Keratinocyte (primary cell): ENCODE data around the gene PDILT. TPM values are rescaled to one million over a fixed set of nuclear protein-coding genes. Genes with fewer than 3 reads are reported as not detected.
"Not testable (repeated sequence)": the region's sequence is repeated elsewhere in the genome, so short reads cannot be mapped to it uniquely, and the experiment has no call there.

Experiments used
- DNase-seq: peaks from one replicate; pipeline ENCODE4 v3.0.0-alpha.2; 2011; ENCODE audit warnings: low read depth, missing footprints, low spot score
- FAIRE-seq: peaks from 2 replicates; lab custom pipeline; 2011; peaks lifted over from hg19 to GRCh38; lab: Jason Lieb, UNC
- H2AFZ ChIP-seq: 2 replicates; pipeline ENCODE4 v1.6.0; 2012; ENCODE audit warnings: low read length, control low read depth, inconsistent platforms; ENCODE audit not compliant: control insufficient read depth
- H3K27ac ChIP-seq: 2 replicates; pipeline ENCODE4 v1.5.1; 2011; ENCODE audit warnings: low read length; ENCODE audit not compliant: control insufficient read depth, insufficient read depth
- H3K27me3 ChIP-seq: 3 replicates; pipeline ENCODE4 v1.6.0; 2011; ENCODE audit warnings: low read length; ENCODE audit not compliant: control insufficient read depth, insufficient read depth; ENCODE audit errors: extremely low read depth
- H3K36me3 ChIP-seq, 2 experiments: 2 replicates in 1 of 2; 3 replicates in 1 of 2; pipeline ENCODE4 v1.5.1; 2011; ENCODE audit warnings: low read length in 2 of 2, mild to moderate bottlenecking in 1 of 2; ENCODE audit not compliant: control insufficient read depth in 2 of 2, insufficient read depth in 2 of 2; ENCODE audit errors: extremely low read depth in 1 of 2
- H3K4me1 ChIP-seq: 3 replicates; pipeline ENCODE4 v1.5.1; 2011; ENCODE audit warnings: low read length; ENCODE audit not compliant: control insufficient read depth, insufficient read depth; ENCODE audit errors: extremely low read depth
- H3K4me2 ChIP-seq: 3 replicates; pipeline ENCODE4 v1.6.0; 2011; ENCODE audit warnings: low read depth, low read length; ENCODE audit not compliant: control insufficient read depth, insufficient read depth; ENCODE audit errors: extremely low read depth
- H3K4me3 ChIP-seq, 3 experiments: fragments of 200-600 bp in 1 of 3; sonication (generic) in 1 of 3; 2 replicates in 2 of 3; 3 replicates in 1 of 3; pipeline ENCODE4 v1.5.1; 2011 to 2016; ENCODE audit warnings: low read length in 3 of 3, mild to moderate bottlenecking in 3 of 3, control low read depth in 2 of 3, inconsistent platforms in 1 of 3, low read depth in 1 of 3, mixed read lengths in 1 of 3, mixed run types in 1 of 3, moderate library complexity in 1 of 3; ENCODE audit not compliant: control insufficient read depth in 2 of 3, insufficient read depth in 2 of 3; ENCODE audit errors: extremely low read depth in 1 of 3
- H3K79me2 ChIP-seq: 2 replicates; pipeline ENCODE4 v1.6.0; 2012; ENCODE audit warnings: low read length; ENCODE audit not compliant: control insufficient read depth, insufficient read depth
- H3K9ac ChIP-seq: 3 replicates; pipeline ENCODE4 v1.6.0; 2011; ENCODE audit warnings: low read length; ENCODE audit not compliant: control insufficient read depth, insufficient read depth; ENCODE audit errors: extremely low read depth
- H3K9me1 ChIP-seq: 3 replicates; pipeline ENCODE4 v1.6.0; 2011; ENCODE audit warnings: low read length; ENCODE audit not compliant: control insufficient read depth, insufficient read depth; ENCODE audit errors: extremely low read depth
- H3K9me3 ChIP-seq: 2 replicates; pipeline ENCODE4 v1.5.1; 2012; ENCODE audit warnings: low read depth, low read length; ENCODE audit not compliant: control insufficient read depth
- H4K20me1 ChIP-seq: 3 replicates; pipeline ENCODE4 v1.6.0; 2011; ENCODE audit warnings: low read length; ENCODE audit not compliant: control insufficient read depth, insufficient read depth; ENCODE audit errors: extremely low read depth
- CTCF ChIP-seq, 3 experiments: IDR thresholded peaks in 1 of 3; conservative IDR thresholded peaks in 1 of 3; optimal IDR thresholded peaks in 1 of 3; 2 replicates in 2 of 3; 3 replicates in 1 of 3; pipeline versions ENCODE3 to v1.5.1; 2011; ENCODE audit warnings: low read length in 3 of 3, mild to moderate bottlenecking in 3 of 3, moderate library complexity in 2 of 3, control low read depth in 1 of 3, inconsistent platforms in 1 of 3; ENCODE audit not compliant: insufficient read depth in 2 of 3; ENCODE audit errors: extremely low read depth in 1 of 3
- EZH2 ChIP-seq: IDR thresholded peaks from one replicate; pipeline ENCODE4 v1.6.1; 2012; ENCODE audit warnings: inconsistent platforms, mild to moderate bottlenecking, low read length, moderate library complexity
- dilution Hi-C: fragments of 300-500 bp; cut with MboI; formaldehyde crosslinking; loops from one replicate; pipeline ENCODE4 v1.7.0; 2020; ENCODE audit warnings: low sequenced_read_pairs; ENCODE audit not compliant: extremely low pct_ligation_motif_present
- polyA minus RNA-seq, 3 experiments: library from RNA; depleted of rRNA, polyadenylated mRNA; stranded (reverse); fragments of >200 nt; gene quantifications; 1 replicate in 1 of 3; 2 replicates in 1 of 3; 3 replicates in 1 of 3; pipeline ENCODE4 v1.2.3, GENCODE V29; 2011
- polyA plus RNA-seq, 5 experiments: library from polyadenylated mRNA; depleted of rRNA in 3 of 5; stranded (reverse) in 3 of 5; stranded (forward) in 1 of 5; unstranded in 1 of 5; fragments of >200 nt; gene quantifications; 1 replicate in 1 of 5; 2 replicates in 3 of 5; 3 replicates in 1 of 5; pipeline versions ENCODE4 v1.2.1 to v1.2.3, GENCODE V29; 2011 to 2012; ENCODE audit warnings: missing spikeins in 2 of 5, low read depth in 1 of 5, low replicate concordance in 1 of 5

PDILT gene
- polyA plus RNA-seq (not detected in 3 replicates), polyA minus RNA-seq (not detected in 3 replicates)
- polyA plus RNA-seq (2011; ENCODE audit: low read depth) = not detected
- not detected in 2 replicates for polyA plus RNA-seq (2011; cell fraction: cytosol; rRNA removed)
- polyA plus RNA-seq (2011; cell fraction: nucleus; rRNA removed) = not detected in 2 replicates
- not detected in 2 replicates for polyA plus RNA-seq (2012; ENCODE audit: low replicate concordance)
- not detected for polyA minus RNA-seq (2011; cell fraction: cytosol; rRNA and poly(A)+ RNA removed)
- not detected in 2 replicates for polyA minus RNA-seq (2011; cell fraction: nucleus; rRNA and poly(A)+ RNA removed)

GRCh38 chr16:20404637-20405036 lies at the start of gene PDILT:
TSS of gene PDILT (minus strand) at chr16:20404737. CDS start at chr16:20399300, 5,437 bp downstream.
- Histone ChIP-seq H3K4me1 (no peaks in the 10 kb centered on the region), H3K9me3 (no peaks in the 10 kb centered on the region), H3K36me3 (no peaks in the 10 kb centered on the region), H3K9ac (no peak within 1 kb of the TSS), H3K4me2 (no peak within 1 kb of the TSS), H3K27ac (no peak within 1 kb of the TSS), H3K27me3 (no peaks in the 10 kb centered on the region), H3K4me3 (no peak within 1 kb of the TSS), H2AFZ (no peak within 1 kb of the TSS), H3K9me1 (no peaks in the 10 kb centered on the region), H4K20me1 (no peaks in the 10 kb centered on the region), H3K79me2 (no peaks in the 10 kb centered on the region)
- no peak for DNase-seq
- dilution Hi-C loops = no loop called here
- no peak for TF ChIP-seq EZH2
- no peak for TF ChIP-seq CTCF (optimal IDR thresholded peaks at IDR 0.05 in 1 of 3, IDR thresholded peaks at IDR 0.05 in 1 of 3, conservative IDR thresholded peaks at IDR 0.05 in 1 of 3; ENCODE audit: extremely low read depth in 1 of 3, insufficient read depth in 2 of 3, low read length in 3 of 3)
- FAIRE-seq = no peak

- H3K36me3 ChIP-seq, dilution Hi-C loops, H3K9me3 ChIP-seq: not testable (repeated sequence)
These were observed 49.1 kb upstream of the PDILT start for GRCh38 chr16:20453633-20454032.

GRCh38 chr16:20451364-20451763 lies 46.8 kb upstream of the PDILT start, which contains the start of gene ACSM2A:
TSS of gene ACSM2A (plus strand) at chr16:20451521. CDS start at chr16:20460115, 8,594 bp downstream.
- H3K36me3 ChIP-seq, H3K9ac ChIP-seq, FAIRE-seq, DNase-seq, H3K4me2 ChIP-seq, H3K9me3 ChIP-seq, H3K79me2 ChIP-seq, H2AFZ ChIP-seq, H4K20me1 ChIP-seq, H3K27ac ChIP-seq, H3K27me3 ChIP-seq, H3K4me1 ChIP-seq, dilution Hi-C loops, H3K9me1 ChIP-seq, H3K4me3 ChIP-seq: not testable (repeated sequence)

More at GRCh38 chr16:20453633-20454032, 49.1 kb upstream of the PDILT start:
- H3K4me1 ChIP-seq, H4K20me1 ChIP-seq, H3K9ac ChIP-seq, H3K4me2 ChIP-seq, H3K9me1 ChIP-seq, H3K79me2 ChIP-seq, FAIRE-seq, H2AFZ ChIP-seq, H3K27me3 ChIP-seq, H3K27ac ChIP-seq, DNase-seq, H3K4me3 ChIP-seq: not testable (repeated sequence)

GRCh38 chr16:20446652-20447393 lies 42.3 kb upstream of the PDILT start:
- H3K9ac ChIP-seq, H3K4me1 ChIP-seq, FAIRE-seq, H3K36me3 ChIP-seq, dilution Hi-C loops, H3K4me2 ChIP-seq, H4K20me1 ChIP-seq, H3K27ac ChIP-seq, H3K4me3 ChIP-seq, H3K9me1 ChIP-seq, H3K27me3 ChIP-seq, DNase-seq, H3K79me2 ChIP-seq, H2AFZ ChIP-seq, H3K9me3 ChIP-seq: not testable (repeated sequence)
